Dermis lymphatic vessel endothelial cell (primary cell): ENCODE results near the gene SLC41A1. TPM values are rescaled to one million over a fixed set of nuclear protein-coding genes. Genes with fewer than 3 reads are reported as not detected.

Experiments
- total RNA-seq: library from RNA; depleted of rRNA; stranded (reverse); fragments of >200 nt; gene quantifications from 2 replicates; pipeline ENCODE4 v1.2.1, GENCODE V29; 2014

SLC41A1 gene
- 9.1 and 10.7 TPM in 2 replicates for total RNA-seq

GRCh38 chr1:205812878-205813754 is at the start of gene SLC41A1:
Gene SLC41A1, minus strand, starts transcription at chr1:205813198. Its CDS starts 2,757 bp downstream, at chr1:205810441.

DNA sequence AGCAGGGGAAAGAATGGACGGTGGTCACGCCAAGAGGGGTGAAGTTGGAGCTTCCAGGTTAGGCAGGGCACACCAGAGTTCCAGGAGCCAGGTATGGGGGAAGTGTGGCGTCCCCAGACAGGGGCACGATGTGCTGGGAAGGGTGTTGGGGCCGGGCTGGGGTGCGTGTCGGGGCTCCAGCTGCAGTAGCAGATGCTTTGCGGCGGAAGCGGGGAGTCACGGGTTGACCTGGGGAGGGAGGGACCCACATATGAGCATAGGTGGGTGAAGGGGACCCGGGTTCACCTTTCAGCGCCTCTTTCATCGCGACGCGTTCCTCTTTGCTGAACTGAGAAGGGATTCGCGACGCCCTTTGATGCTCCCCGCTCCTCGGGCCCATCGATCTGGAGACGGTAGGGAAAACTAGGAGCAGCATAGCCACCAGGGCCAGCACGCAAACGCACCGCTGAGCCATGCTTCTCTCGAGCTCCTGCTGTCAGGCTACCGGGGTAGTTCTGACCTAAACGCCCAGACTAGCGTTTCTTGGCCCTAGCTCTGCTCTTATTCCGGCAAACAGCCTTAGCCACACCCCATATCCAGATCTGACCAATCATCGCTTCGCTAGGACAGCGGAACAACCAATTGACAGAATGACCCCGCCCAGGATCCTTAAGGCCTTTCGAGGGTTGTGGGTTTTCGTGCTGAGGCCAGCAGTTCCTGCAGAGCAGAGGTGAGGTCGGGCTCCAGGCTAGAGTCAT is 36.8 kb upstream of the SLC41A1 start, which contains the start of gene PM20D1:
TSS of gene PM20D1 (minus strand) at position 514 of the 737 bp plus-strand sequence. CDS start at position 454, 60 bp downstream.

DNA sequence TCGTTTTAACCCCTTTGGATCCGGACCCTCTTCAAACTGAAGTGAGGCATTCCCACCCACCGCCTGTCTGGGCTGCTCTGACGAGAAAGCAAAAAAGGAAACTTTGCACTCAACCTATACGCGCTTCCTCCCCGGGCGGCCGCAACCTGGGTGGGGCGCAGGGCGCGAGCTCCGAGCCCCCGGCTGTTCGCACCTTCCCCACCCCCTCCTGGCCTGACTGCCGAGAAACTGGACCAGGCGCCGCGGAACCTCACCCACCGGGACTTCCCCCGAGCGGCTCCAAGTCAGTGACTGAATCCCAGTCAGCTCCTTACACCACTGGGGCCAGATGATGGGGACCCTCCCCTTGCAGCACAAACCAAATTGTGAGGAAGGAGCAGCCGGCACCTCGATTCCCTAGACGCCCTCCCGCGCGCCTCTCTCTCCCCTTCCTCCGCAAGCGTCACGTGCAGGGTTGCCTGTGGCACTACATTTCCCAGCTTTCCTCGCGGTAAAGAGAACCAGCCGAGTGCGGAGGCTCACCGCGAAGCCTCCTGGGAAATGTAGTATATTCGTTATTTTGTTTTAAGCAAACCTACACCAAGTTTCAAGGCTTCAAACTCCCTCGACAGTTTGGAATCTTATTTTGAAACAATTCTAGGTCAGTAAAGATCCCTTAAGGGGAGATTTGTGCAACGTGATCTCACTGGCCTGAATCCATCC is 37.8 kb downstream of the SLC41A1 start, which contains the start of gene RAB29:
TSS of gene RAB29 (minus strand) at position 468 of the 702 bp plus-strand sequence. CDS start 526 bp downstream, outside the sequence.

DNA sequence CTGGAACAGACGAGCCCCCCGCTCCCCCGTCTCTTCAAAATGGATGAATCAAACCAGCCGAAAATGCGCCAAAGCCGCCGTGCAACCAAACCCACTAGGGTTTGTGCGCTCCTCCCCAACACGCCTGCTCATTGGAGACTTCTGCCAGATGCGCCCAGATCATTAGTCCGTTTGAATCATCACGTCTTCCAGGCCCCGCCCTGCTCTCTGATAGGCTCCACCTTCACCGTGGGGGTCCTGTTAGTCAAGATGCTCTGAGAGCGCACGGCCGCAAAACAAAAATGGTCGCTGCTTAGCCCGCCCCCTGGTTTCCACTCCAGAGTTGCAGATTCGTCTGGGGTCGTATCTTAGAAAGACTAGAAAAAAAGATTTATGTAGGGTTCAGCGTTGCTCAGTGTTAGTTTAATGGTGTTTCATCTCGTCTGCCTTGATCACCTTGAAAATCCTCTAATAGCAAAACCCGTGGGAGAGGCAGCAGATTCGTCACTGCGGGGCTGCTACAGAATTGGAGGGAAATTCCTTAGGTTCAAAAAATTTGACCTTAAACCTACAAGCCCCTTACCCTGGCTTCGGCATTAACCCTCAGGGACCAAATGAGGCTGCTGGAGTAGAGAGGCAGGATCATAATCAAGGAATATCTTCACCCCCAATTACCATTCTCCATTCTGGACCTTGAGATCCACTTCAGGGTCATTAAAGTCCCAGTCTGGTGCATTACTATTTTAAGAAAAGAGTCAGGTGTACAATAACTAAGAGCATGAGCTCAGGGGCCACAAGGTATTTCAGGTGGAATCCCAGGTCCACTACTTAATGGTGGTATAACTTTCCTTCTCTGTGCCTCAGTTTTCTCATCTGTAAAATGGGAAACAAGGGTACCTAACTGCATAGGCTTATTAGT is 62.6 kb downstream of the SLC41A1 start, which contains the start of gene NUCKS1:
TSS of gene NUCKS1 (minus strand) at position 45 of the 898 bp plus-strand sequence. CDS start 209 bp downstream, outside the sequence.

Other genes with a start within 250 kb of the SLC41A1 start
- 35.0 and 65.5 TPM in 2 replicates for gene ELK4, start 181.2 kb downstream of the SLC41A1 start, total RNA-seq
- gene SLC45A3, start 132.7 kb downstream of the SLC41A1 start, total RNA-seq: 26.9 and 43.8 TPM in 2 replicates
- 101 and 117 TPM in 2 replicates for gene NUCKS1, start 63.0 kb downstream of the SLC41A1 start, total RNA-seq
- gene RAB29, start 37.7 kb downstream of the SLC41A1 start, total RNA-seq: 22.2 and 25.4 TPM in 2 replicates
- 0.22 and 0.26 TPM in 2 replicates for gene PM20D1, start 36.9 kb upstream of the SLC41A1 start, total RNA-seq
- gene SLC26A9, start 130.3 kb upstream of the SLC41A1 start, total RNA-seq: not detected in 2 replicates
- gene RAB7B, start 190.2 kb upstream of the SLC41A1 start, total RNA-seq: under 0.01 TPM in 1 of 2 replicates, not detected in the other
- not detected in 2 replicates for gene CTSE, start 210.7 kb upstream of the SLC41A1 start, total RNA-seq
- not detected in 2 replicates for gene RHEX, start 240.0 kb upstream of the SLC41A1 start, total RNA-seq